ENCODE data around the gene TECTA. TPM values are rescaled to one million over a fixed set of nuclear protein-coding genes. Genes with fewer than 3 reads are reported as not detected.

TECTA gene
- total RNA-seq, 1 donor from 2014 or later = 2.0 TPM

GRCh38 chr11:121090145-121090721 lies 10.8 kb upstream of the TECTA start:
- no peaks in the 10 kb centered on the region for H3K9me3 Mint-ChIP-seq (ENCODE audit: low read depth)
- TF ChIP-seq CTCF (IDR thresholded peaks at IDR 0.05; ENCODE audit: unreplicated experiment) = no peak
- H3K4me1 Mint-ChIP-seq (ENCODE audit: low read depth) = peaks cover 11% of the 10 kb centered on the region
- H3K27me3 Mint-ChIP-seq = no peaks in the 10 kb centered on the region
- no peak overlapping the region for H3K4me3 Mint-ChIP-seq (ENCODE audit: low read depth)
- peaks cover 22% of the 10 kb centered on the region for H3K36me3 Mint-ChIP-seq (ENCODE audit: insufficient read depth)
- no peak for DNase-seq (ENCODE audit: low spot score, unreplicated experiment)
- H3K27ac Mint-ChIP-seq = no peak overlapping the region

DNA sequence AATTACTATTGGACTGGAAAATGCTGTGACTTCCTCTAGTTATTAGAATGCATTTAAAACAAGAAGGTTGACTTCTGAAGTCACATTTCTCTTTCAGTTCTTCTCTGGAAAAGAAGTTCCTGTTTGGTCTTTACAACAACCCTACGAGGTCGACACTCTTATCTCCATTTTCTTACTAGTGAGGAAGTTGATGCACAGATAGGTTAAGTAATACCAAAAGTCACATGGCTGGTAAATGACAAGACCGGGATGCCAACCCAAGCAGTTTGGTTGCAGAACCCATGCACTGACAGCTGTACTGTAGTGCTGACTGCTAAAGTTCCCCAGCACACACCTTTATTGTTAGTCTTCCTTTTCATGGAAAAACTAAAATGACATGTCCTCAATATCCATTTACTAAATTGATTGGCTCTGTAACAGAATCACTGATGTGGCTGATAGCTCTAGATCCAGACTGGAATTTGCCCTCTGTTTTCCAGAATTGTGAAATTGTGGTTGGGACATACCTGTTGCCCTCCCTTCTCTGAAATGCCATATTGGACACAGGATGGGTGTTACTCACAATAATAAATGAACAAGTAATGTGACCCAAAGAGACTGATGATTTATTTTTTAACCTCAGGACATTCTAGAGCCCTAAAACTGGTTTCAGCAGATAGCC lies 9.4 kb upstream of the TECTA start:
- no peak for TF ChIP-seq CTCF (IDR thresholded peaks at IDR 0.05; ENCODE audit: unreplicated experiment)
- no peak overlapping the region for H3K4me3 Mint-ChIP-seq (ENCODE audit: low read depth)
- H3K9me3 Mint-ChIP-seq (ENCODE audit: low read depth) = no peaks in the 10 kb centered on the region
- DNase-seq (ENCODE audit: low spot score, unreplicated experiment) = no peak
- peaks cover 11% of the 10 kb centered on the region for H3K4me1 Mint-ChIP-seq (ENCODE audit: low read depth)
- H3K36me3 Mint-ChIP-seq (ENCODE audit: insufficient read depth) = peaks cover 15% of the 10 kb centered on the region
- H3K27me3 Mint-ChIP-seq = no peaks in the 10 kb centered on the region
- no peak overlapping the region for H3K27ac Mint-ChIP-seq

DNA sequence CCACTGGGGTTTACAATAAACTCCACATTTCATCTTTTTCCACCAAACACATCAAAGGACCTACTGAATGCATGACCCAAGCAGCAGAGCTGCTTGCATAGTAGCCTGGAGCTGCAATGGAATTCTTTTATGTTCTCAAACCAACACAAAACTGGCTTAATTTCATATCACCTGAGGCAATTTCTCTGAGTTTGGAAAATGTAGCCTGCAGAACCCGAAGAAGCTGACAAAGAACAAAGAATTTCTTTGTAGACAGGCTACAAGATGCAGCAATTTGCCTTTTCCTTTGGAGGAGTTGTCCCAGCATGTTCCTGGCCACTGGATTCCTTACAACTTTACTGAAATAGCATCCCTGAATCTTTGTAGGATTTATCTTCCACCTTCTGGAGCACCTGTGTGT lies 5.5 kb upstream of the TECTA start:
- DNase-seq (ENCODE audit: low spot score, unreplicated experiment) = no peak
- no peak for TF ChIP-seq CTCF (IDR thresholded peaks at IDR 0.05; ENCODE audit: unreplicated experiment)
- no peak overlapping the region for H3K4me3 Mint-ChIP-seq (ENCODE audit: low read depth)
- no peaks in the 10 kb centered on the region for H3K9me3 Mint-ChIP-seq (ENCODE audit: low read depth)
- H3K27ac Mint-ChIP-seq = no peak overlapping the region
- peaks cover 2% of the 10 kb centered on the region for H3K4me1 Mint-ChIP-seq (ENCODE audit: low read depth)
- H3K27me3 Mint-ChIP-seq = no peaks in the 10 kb centered on the region
- H3K36me3 Mint-ChIP-seq (ENCODE audit: insufficient read depth) = peaks cover 3% of the 10 kb centered on the region

DNA sequence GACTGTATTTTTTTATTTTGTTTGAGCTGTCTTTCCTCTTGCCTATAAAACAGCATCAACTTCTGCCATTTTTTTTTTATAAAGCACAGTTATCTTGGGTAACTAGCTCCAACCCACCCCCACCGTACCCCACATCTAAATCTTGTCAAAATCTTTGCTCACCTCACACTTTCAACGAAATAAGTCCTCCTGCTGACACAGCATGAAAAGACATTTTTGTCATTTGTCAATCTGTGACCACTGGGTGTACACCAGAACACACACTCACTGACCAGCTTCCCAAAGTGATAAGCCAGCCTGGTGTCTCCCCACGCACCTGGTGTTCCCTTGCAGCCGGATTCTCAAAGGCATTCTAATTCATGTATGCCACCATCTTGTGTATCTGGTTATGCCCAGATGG lies 1.7 kb upstream of the TECTA start:
- H3K9me3 Mint-ChIP-seq (ENCODE audit: low read depth) = no peaks in the 10 kb centered on the region
- H3K27ac Mint-ChIP-seq = no peak overlapping the region
- H3K4me3 Mint-ChIP-seq (ENCODE audit: low read depth) = no peak overlapping the region
- H3K4me1 Mint-ChIP-seq (ENCODE audit: low read depth) = peaks cover 2% of the 10 kb centered on the region
- DNase-seq (ENCODE audit: low spot score, unreplicated experiment) = no peak
- TF ChIP-seq CTCF (IDR thresholded peaks at IDR 0.05; ENCODE audit: unreplicated experiment) = no peak
- H3K36me3 Mint-ChIP-seq (ENCODE audit: insufficient read depth) = no peaks in the 10 kb centered on the region
- no peaks in the 10 kb centered on the region for H3K27me3 Mint-ChIP-seq

DNA sequence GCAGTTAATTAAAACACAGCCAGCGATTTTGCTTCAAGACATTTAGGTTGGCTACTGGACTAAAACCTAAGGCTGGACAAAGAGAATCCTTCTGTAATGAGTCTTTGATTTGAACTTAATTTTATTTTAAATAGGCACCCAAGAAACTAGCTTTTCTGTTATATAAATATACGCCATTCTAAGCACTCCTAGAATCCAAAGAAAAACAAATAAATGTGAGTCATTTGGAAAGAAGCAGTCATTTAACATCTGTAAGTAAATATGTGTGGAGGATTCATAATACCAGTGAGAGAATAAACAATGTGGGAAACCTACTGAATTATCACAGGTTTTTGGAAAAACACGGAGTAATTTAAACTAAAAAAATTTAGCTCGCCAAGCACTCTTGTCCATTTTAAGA lies 1.2 kb upstream of the TECTA start:
- Mint-ChIP-seq H3K9me3 (ENCODE audit: low read depth) (no peaks in the 10 kb centered on the region), H3K4me1 (ENCODE audit: low read depth) (peaks cover 2% of the 10 kb centered on the region), H3K27me3 (no peaks in the 10 kb centered on the region), H3K36me3 (ENCODE audit: insufficient read depth) (no peaks in the 10 kb centered on the region), H3K27ac (no peak overlapping the region), H3K4me3 (ENCODE audit: low read depth) (no peak overlapping the region)
- TF ChIP-seq CTCF (IDR thresholded peaks at IDR 0.05; ENCODE audit: unreplicated experiment) = no peak
- no peak for DNase-seq (ENCODE audit: low spot score, unreplicated experiment)

Measured in progenitor cell of endocrine pancreas (in vitro differentiated cells).